Pulmonary artery endothelial cell (primary cell): ENCODE results near the gene BBS1. TPM values are rescaled to one million over a fixed set of nuclear protein-coding genes. Genes with fewer than 3 reads are reported as not detected.
"Not testable (repeated sequence)": the region's sequence is repeated elsewhere in the genome, so short reads cannot be mapped to it uniquely, and the experiment has no call there.

Source experiments
- DNase-seq: peaks from one replicate; pipeline ENCODE4 v3.0.0-alpha.2; 2011; ENCODE audit warnings: low read depth, low spot score
- total RNA-seq: library from RNA; depleted of rRNA; stranded (reverse); fragments of >200 nt; gene quantifications from 2 replicates; pipeline ENCODE4 v1.2.3, GENCODE V29; 2014

Gene BBS1
- 17.4 and 27.7 TPM in 2 replicates for total RNA-seq

DNA sequence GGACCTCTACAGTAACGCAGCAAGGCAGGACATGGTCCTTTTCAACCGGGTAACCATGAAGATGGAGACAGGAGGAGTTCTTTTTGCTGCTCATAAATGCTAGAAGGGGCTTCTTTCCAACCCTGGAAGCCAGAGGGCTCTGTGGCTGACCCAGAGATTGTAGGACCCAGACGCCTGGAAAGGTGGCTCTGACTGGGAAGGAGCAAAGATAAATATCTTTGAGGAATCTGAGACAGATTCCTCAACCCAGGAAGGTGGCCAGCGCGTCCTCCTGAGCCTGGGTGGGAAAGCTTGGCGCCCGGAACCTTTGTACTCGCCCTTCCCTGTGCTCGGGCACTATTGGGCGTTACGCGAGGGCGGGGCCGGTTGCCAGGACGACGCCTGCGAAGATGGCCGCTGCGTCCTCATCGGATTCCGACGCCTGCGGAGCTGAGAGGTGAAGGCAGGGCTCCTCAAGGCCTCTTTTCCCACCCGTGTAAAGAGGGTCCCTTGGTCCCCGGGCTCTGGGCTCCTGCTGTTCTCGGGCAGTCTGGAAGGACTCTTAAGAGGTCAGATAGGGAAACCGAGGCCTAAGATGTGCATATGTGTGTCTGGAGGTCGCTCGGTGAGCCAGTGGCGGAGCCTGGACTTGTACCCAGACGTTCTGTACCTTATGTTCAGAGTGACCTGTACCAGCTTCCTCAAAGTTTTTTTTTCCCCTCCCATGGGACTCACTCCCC, at the start of gene BBS1:
Gene BBS1 (plus strand): TSS at position 365 of the 719 bp plus-strand sequence. CDS start 25 bp downstream, at position 390.
- DNase-seq = peak; percentile 22

DNA sequence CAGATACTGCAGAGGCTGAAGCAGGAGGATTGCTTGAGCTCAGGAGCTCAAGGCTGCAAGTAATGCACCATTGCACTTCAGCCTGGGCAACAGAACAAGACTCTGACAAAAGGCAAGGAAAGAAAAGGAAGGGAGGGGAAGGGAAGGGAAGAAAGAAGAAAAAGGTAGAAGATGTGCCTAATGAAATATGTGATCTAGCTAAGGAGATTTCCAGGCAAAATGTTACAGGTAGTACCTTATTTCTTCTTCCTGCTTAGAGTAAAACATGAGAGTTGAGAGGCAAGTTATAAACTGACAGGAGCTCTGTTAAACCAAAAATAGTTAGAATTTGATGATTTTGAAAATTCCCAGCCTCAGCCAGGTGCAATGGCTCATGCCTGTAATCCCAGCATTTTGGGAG, 48.4 kb upstream of the BBS1 start:
- no peak for DNase-seq

DNA sequence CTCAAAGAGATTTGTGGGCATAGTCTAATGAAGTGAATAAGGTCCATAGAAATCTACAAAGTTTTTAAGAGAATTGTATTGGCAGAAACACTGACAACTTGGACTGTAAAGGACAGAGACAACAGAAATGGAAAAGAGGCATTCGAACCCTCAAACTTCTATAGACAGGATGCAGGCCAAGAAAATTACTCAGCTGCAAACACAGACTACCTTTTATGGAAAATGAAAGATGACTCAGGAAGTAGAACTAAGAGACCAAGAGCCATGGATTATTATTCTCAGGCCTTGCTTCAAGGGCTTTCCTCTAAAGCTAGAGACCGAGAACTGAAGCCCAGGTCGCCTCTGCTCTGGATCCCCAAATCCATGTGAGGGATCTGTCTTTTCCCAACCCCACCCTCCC, 47.5 kb upstream of the BBS1 start:
- no peak for DNase-seq

DNA sequence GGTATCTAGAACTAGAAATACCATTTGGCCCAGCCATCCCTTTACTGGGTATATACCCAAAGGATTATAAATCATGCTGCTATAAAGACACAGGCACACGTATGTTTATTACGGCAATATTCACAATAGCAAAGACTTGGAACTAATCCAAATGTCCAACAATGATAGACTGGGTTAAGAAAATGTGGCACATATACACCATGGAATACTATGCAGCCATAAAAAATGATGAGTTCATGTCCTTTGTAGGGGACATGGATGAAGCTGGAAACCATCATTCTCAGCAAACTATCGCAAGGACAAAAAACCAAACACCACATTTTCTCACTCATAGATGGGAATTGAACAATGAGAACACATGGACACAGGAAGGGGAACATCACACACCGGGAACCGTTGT, 46.3 kb upstream of the BBS1 start:
- not testable (repeated sequence) for DNase-seq

DNA sequence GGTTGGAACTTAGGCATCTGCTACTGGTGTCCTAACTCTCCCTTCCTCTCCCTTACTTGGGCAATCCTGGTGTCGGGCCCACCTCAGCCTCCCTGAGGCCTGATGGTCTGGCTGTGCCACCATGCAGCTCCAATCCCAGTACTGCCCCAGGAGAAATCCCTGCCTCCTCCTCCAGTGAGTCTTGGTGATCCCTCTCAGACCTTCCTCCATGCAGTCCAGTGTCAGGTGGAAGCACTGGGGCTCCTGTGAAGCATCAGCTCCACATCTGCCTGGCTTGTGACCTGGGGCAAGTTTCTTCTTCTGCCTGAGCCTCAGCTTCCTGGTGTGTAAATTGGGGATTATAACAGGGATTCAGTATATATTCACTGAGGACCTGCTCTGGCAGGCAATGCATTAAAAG, 45.5 kb upstream of the BBS1 start:
- no peak for DNase-seq

DNA sequence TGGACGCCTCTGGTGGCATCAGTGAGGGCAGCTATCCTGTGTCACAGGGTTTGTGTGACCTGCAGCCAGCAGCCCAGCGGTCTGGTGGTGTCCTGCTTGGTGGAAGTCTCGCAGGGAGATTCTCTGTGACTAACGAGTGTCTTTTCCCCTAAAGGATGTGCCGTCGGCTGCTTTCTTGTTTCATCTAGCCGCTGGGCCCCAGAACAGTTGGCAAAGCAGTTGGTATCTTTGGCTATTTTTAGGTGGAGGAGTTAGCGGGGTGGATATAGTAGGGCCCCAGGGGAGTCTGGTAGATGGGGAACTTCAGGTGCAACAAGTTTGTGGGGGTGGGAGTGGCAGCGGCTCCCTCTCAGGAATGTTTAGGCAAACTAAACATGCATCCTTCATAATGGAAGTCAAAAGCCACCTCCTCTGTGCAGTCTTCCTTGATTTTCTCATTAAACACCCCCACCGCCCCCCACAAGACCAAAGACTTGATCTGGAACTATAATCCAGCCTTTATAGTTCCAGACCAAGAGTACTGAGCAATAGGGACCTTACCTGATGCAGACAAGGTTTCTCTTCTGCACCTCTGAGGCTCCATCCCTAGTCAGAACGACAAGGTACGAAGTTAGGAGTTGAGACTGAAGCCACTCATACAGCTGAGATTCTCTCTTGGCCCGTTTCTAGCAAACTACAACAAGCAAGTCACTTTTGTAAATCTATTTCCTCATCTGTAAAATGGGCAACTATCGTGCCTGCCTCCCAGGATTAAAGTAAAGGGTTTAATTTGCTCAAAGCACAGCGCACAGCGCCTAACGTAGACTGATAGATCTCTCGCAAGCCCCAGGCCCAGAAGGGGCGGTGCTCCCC, 44.8 kb upstream of the BBS1 start:
- DNase-seq = no peak

DNA sequence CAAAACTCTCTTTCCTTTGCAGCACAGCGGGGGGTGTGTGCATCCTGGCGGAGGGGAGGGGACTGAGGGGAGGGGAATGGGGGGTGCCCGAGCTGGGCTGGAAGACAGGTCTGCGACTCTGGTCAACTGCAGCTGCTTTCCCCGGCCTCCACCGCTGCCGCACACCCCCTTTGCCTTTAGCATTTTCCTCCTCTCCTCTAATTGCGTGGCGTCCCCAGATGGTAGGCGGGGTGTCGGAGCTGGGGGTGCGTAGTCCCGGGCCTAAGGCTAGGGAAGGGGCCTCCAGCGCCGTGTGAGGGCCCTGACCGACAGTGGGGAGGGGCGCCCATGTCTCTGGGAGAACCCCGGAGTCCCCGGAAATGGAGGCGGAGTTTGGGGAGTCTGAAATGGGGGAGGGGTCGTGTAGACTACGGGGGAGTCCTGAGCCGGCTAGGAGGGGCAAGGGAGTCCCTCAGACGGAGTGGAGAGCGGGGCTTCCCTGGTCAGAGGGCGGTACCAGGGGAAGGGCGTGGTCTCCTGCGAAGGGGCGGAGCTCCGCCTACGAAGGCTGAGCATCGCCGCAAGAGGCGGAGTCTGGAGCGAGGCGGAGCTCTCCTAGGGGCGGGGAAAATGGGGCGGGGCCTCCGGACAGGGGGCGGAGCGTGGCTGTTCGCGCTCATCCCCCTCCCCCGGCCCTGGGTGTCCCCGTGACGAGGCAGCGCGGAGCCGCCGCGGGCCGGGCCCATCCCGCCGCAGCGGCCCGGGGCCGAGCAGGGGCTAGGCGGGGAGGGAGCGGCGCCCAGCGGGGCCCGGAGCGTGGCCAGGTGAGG, 44.0 kb upstream of the BBS1 start, which contains the start of gene PELI3:
Gene PELI3 (plus strand): TSS at position 681 of the 809 bp plus-strand sequence. CDS start 1,224 bp downstream, outside the sequence.
- DNase-seq = peak; percentile 55

DNA sequence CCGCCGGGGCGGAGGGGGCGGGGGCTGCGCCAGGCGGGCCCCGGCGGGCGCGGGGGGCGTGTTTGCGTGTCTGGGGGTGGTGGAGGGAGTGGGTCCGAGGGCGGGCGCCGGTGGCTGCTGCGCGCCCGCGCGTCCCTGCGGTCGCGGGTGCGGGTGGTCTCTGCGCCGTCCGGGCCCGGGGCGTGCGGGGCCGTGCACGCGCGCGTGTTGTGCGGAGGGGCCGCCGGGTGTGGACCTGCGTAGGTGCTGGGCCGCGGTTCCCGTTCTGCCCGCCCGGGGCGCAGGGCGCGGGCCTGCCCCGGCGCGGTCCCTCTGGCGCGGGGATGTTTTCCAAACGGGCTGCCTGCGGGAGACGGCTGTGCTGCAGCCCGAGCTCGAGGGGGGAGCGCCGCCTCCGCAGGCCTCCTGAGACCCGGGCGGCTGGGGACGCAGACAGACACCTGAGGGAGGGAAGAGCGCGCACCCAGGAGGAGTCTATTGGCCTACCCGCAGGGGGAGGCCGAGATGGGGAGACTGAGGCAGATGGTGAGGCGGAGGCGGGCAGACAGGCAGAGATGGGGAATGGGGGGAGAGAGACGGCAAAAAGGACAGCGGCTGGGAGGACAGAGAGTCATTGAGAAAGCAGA, 43.3 kb upstream of the BBS1 start:
- DNase-seq = no peak

DNA sequence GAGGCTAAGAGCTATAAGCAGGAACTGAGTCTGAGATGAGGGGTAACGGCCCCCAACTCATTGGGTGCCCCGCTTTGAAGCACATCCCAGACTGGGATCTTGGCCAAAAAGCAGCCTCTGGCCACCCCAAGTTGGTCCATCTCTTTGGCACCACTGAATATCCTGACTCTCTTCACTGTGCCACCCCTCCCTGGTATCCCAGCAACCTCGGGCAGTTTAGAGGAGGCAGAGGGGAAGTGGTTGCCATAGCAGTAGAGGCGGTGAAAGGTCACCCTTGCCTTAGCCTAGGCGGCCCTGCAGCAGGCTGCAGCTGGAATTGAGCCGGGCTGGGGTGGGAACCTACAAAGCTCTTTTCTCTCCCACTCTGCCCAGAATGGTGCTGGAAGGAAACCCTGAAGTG, 42.7 kb upstream of the BBS1 start:
- DNase-seq = no peak

DNA sequence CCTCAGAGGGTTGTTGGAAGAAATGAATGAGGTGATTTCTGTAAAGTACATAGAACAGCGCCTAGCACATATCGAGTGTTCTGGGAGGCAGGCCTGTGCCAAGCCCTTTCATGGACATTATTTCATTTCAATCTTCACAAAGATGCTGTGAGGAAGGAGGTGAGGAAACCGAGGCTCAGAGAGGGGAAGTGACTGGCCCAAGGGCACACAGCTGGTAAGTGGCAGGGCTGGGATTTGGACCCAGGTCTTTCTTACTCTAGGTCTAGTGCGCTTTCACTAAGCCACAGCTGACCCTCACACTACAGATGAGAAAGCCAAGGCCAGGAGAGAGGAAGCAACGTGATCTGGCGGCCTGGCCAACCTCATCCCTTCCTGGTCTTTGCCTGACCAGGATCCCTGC, 41.7 kb upstream of the BBS1 start:
- DNase-seq = no peak

DNA sequence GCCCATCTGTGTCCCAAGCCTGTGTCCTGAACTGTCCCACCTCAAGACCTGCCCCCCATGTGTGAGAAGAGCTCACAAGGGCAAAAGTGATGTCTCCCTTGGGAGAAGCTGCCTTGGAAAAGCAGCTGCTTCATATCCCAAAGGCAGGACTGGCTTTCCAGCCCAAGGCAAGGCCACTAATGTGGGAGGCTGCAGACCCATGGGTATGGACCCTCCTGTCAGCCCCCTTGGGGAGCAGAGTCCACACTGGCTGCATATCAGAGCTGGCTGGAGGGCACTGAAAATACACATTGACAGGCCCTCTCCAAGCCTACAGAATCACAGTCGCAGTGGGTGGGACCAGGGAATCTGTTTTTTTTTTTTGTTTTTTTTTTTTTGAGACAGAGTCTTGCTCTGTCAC, 41.0 kb upstream of the BBS1 start:
- DNase-seq = no peak

DNA sequence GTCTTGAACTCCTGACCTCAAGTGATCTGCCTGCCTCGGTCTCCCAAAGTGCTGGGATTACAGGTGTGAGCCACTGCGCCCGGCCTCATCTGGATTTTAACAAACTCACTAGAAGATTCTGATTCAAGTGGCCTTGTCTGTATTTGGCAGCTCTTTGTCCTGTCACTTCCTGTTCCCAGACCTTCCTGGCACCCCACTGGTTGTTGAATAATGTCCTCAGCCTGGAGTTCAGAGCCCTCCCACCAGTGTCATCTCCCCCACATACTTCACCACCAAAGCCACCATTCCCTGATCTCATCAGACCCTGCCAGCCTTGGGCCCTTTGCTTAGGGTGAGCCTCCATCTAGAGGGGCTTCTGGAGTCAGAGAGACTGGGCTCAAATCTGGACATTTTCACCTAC, 40.4 kb upstream of the BBS1 start:
- no peak for DNase-seq

DNA sequence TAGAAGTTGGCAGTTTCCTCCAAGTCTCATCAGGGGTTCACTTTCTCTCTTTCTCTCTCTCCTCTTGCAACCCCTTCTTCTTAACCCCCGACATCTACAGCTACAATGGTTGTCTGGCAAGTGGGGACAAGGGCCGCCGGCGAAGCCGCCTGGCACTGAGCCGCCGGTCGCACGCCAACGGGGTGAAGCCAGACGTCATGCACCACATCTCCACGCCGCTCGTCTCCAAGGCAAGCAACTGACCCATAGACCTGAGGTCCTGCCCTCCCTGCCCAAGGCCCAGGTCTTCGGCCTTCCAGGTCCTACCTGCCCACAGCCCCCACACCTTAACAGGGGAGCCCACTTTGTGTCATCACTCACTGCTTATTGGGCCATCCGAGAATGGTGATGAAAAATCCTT, 39.3 kb upstream of the BBS1 start:
- DNase-seq = no peak

DNA sequence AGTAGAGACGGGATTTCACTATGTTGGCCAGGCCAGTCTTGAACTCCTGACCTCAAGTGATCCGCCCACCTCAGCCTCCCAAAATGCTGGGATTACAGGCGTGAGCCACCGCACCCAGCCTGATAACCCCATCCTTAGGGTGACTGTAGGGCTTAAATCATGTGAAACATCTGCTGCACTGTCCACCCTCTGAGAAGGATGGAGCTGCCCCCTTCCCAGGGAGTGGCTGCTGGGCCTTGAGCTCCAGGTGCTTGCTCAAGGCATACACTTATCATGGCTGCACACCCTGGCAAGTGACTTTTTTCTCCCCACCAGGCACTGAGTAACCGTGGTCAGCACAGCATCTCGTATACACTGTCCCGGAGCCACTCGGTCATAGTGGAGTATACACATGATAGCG, 38.4 kb upstream of the BBS1 start:
- no peak for DNase-seq

DNA sequence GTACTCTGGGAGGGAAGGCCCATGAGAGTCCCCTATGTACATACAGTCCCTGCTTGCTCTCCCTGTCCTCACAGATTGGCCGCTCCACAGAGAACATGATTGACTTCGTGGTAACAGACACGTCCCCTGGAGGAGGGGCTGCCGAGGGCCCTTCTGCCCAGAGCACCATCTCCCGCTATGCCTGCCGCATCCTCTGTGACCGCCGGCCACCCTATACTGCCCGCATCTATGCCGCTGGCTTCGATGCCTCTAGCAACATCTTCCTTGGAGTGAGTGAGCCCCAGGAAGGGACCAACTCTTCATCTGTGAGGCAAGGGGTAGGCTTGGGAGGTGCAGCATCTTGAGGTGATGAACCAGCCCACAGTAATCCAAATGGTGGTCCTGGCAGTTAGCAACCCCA, 37.3 kb upstream of the BBS1 start:
- DNase-seq = no peak

DNA sequence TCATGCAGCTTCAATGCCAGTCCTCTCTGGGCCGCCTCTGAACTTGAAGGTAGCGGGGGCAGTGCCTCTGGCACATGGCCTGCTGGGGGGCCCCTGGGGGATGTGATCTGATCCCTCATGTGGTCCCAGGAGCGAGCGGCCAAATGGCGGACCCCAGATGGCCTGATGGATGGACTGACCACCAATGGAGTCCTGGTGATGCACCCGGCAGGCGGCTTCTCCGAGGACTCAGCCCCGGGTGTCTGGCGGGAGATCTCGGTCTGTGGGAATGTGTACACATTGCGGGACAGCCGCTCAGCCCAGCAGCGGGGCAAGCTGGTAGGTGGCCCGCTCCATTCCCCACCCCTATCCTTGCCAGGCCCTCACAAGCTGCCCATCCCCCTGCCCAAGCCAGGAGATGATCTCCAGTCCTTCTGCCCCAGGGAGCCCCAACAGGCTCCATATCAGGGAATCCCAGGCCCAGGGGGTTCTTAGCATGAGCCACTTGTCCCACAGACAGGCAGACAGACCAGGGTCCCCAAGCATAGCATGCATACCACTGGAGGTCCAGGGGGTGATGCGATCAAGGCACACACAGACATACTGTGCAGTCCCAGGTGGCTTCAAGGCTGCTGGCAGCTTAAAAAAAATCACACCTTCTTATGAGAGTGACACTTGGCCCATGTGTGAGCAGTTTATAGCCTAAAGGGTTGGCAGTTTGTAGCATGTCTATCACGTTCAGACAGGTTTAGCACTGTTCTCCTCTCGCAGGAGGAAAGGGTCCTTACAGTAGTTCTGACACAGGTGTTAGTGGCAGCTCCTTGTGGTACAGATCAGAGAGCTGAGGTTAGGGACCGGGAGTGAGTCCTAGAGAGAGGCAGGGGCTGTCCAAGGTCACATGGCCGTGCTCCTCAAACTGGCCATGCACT, 36.6 kb upstream of the BBS1 start:
- no peak for DNase-seq

DNA sequence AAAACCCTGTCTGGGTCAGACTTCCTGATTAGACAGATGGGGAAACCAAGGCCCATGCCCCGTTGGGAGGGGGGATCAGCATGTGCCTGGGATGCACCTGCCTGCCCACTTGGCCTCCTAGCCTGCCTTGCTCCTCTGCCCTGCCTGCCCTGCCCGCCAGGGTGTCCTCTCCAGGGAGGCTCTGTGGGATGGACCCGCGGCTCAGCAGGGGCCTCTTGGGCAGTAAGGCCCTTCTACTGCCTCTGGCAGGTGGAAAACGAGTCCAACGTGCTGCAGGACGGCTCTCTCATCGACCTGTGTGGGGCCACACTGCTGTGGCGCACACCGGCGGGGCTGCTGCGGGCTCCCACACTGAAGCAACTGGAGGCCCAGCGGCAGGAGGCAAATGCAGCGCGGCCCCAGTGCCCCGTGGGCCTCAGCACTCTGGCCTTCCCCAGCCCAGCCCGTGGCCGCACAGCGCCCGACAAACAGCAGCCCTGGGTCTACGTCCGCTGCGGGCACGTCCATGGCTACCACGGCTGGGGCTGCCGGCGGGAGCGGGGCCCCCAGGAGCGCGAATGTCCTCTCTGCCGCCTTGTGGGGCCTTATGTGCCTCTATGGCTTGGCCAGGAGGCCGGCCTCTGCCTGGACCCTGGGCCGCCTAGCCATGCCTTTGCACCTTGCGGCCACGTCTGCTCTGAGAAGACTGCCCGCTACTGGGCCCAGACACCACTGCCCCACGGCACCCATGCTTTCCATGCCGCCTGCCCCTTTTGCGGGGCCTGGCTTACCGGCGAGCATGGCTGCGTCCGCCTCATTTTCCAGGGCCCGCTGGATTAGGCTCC, 34.9 kb upstream of the BBS1 start:
- DNase-seq = no peak

DNA sequence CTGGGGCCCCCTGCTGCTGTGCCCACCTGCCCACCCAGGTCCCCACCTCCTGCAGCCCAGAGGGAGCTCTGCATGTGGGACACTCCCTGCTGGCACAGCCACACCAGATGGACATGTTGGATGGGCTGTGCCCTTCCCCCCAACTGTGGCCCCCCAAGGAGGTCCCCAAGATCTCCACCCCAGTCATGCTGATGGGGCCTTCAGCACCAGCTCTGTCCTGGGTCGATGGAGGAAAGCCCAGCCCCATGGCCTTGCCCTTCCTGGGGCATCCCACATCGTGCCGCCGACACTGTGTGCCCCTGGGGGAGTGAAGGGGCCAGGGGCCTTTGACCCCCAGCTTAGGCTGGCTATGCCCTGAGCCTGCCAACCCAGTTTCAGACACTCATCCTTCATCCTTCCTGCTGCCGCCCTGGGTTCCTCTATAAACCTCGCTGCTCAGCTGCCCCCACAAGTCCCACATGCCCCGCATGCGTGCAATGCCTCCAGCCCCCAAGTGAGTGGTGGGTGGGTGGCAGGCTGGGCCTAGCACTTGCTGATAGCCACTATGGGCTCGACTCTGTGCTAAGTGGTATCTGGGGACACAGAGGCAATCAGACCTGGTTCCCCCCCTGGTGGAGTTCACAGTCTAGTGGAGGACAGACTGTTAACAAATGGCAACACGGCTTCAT, 34.1 kb upstream of the BBS1 start:
- DNase-seq = no peak

DNA sequence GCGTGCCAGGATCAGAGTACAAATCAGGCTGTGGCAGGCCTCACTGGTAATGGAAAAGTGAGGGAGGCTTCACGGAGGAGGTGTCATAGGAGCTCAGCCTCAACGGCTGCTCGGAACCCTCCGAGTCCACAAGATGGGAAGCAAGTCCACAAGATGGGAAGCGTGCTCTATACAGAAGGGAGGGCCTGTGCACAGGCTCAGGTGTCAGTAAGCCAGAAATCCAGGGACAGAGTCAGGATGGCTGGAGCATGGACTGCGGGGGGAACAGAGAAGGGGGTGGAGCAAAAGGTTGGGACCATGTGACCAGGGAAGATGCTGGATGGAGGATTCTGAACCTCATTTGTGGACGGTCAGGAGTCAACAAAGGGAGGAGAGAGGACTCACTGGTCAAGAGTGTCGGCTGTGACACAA, 33.6 kb upstream of the BBS1 start:
- no peak for DNase-seq
